ENCODE results near the gene SLC12A7. TPM values are rescaled to one million over a fixed set of nuclear protein-coding genes. Genes with fewer than 3 reads are reported as not detected.

The SLC12A7 gene
- total RNA-seq, 1 experiment from 2014 or later: 48.2 TPM

DNA sequence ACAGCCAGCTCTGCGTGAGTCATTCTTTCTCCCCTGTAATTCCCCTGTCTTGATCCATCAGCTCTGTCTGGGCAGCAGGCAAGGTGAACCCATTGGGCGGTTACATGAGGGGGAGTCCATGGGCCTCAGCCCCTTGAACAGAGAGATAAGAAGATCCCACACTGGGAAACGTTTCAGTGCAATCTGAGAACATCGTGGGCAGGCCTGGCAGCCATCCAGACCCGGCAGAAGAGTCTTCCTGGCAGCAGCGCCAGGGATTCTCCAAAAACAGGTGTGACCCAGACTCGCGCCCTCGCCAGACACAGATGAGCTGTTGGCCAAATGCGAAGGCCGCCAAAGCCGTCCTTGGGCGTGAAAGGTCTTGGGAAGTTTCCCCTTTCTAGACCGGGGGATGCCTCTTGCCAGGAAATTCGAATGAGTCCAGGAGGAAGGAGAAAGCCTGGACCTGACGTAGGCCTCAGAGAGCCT lies 6.4 kb upstream of the SLC12A7 start:
- intact Hi-C loops (cut with micrococcal nuclease): no loop called here
- ChIA-PET CTCF (interaction anchor here (0.7 kb wide), 1 partner anchor 69 kb away, joined by 3 read pairs; no protein-coding TSS in a partner anchor), POLR2A (ENCODE audit: unreplicated experiment) (no interaction called here)
- DNase-seq (peak; percentile 49), ATAC-seq (peak; percentile 68)
- H3K4me1 ChIP-seq (ENCODE audit: insufficient read depth, low read length): peaks cover 28% of the 10 kb centered on the region
- no peaks in the 10 kb centered on the region for H3K9me3 ChIP-seq (ENCODE audit: low read length)
- H3K27ac ChIP-seq (ENCODE audit: low read length): peak overlapping the region; percentile 31
- H3K9me2 ChIP-seq (replicated peaks; ENCODE audit: low read length): no peaks in the 10 kb centered on the region
- H3K9ac ChIP-seq (ENCODE audit: low read length): no peak overlapping the region
- no peaks in the 10 kb centered on the region for H3K27me3 ChIP-seq (ENCODE audit: low read length)
- no TSS peak for BruUV-seq (replicated peaks)
- H3K4me3 ChIP-seq (ENCODE audit: low read length): no peak overlapping the region
- H3K36me3 ChIP-seq (ENCODE audit: low read depth, low read length): no peaks in the 10 kb centered on the region
- H3K79me2 ChIP-seq (ENCODE audit: low read length): no peaks in the 10 kb centered on the region
- TF ChIP-seq EZH2 (IDR thresholded peaks at IDR 0.05; ENCODE audit: low read length, unreplicated experiment): no peak
- no peak for TF ChIP-seq EZH2phosphoT487 (IDR thresholded peaks at IDR 0.05; ENCODE audit: borderline replicate concordance, low read length)
- TF ChIP-seq, protein P1, sequence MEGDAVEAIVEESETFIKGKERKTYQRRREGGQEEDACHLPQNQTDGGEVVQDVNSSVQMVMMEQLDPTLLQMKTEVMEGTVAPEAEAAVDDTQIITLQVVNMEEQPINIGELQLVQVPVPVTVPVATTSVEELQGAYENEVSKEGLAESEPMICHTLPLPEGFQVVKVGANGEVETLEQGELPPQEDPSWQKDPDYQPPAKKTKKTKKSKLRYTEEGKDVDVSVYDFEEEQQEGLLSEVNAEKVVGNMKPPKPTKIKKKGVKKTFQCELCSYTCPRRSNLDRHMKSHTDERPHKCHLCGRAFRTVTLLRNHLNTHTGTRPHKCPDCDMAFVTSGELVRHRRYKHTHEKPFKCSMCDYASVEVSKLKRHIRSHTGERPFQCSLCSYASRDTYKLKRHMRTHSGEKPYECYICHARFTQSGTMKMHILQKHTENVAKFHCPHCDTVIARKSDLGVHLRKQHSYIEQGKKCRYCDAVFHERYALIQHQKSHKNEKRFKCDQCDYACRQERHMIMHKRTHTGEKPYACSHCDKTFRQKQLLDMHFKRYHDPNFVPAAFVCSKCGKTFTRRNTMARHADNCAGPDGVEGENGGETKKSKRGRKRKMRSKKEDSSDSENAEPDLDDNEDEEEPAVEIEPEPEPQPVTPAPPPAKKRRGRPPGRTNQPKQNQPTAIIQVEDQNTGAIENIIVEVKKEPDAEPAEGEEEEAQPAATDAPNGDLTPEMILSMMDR (conservative IDR thresholded peaks at IDR 0.05; ENCODE audit: low read depth, low read length): no peak
- H4K20me1 ChIP-seq (ENCODE audit: low read length): no peaks in the 10 kb centered on the region
- H2AFZ ChIP-seq (ENCODE audit: low read length): no peak overlapping the region
- peak overlapping the region; percentile 27; the same call in 1 of the 2 replicates for H3K4me2 ChIP-seq (ENCODE audit: low read length)
- no peaks in the 10 kb centered on the region for H3F3A ChIP-seq (ENCODE audit: low read length, unreplicated experiment)

DNA sequence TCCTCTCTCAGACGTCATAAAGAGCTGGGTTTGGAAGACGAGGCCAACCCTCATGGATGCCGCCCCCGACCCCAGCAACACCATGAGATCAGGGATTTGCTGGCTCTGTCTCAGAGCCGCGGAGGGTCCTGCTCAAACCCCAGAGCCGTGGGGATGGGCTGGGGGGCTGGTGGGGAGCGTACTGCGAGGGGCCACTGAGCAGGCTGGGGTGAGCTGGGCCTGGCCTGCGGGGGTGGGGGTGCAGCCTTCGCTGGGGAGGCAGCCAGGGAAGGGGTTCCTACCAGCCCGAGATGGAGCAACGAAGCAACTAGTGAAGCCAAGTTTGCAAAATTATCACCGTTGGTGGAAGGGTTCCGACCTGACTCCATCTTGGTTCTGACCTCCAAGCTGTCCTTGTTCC lies 5.1 kb upstream of the SLC12A7 start:
- TF ChIP-seq, protein P1 (conservative IDR thresholded peaks at IDR 0.05; ENCODE audit: low read depth, low read length): no peak
- TF ChIP-seq EZH2phosphoT487 (IDR thresholded peaks at IDR 0.05; ENCODE audit: borderline replicate concordance, low read length) (no peak), EZH2 (IDR thresholded peaks at IDR 0.05; ENCODE audit: low read length, unreplicated experiment) (no peak)
- Histone ChIP-seq H3K79me2 (ENCODE audit: low read length) (no peaks in the 10 kb centered on the region), H3K4me2 (ENCODE audit: low read length) (no peak overlapping the region), H3K4me3 (ENCODE audit: low read length) (no peak overlapping the region), H3K36me3 (ENCODE audit: low read depth, low read length) (no peaks in the 10 kb centered on the region), H3K9ac (ENCODE audit: low read length) (no peak overlapping the region), H3K27me3 (ENCODE audit: low read length) (no peaks in the 10 kb centered on the region), H3K27ac (ENCODE audit: low read length) (peak overlapping the region; percentile 31; the same call in 1 of the 2 replicates), H3F3A (ENCODE audit: low read length, unreplicated experiment) (no peaks in the 10 kb centered on the region), H3K9me3 (ENCODE audit: low read length) (no peaks in the 10 kb centered on the region), H3K9me2 (replicated peaks; ENCODE audit: low read length) (no peaks in the 10 kb centered on the region), H4K20me1 (ENCODE audit: low read length) (no peaks in the 10 kb centered on the region), H2AFZ (ENCODE audit: low read length) (no peak overlapping the region), H3K4me1 (ENCODE audit: insufficient read depth, low read length) (peaks cover 35% of the 10 kb centered on the region)
- ChIA-PET CTCF (no interaction called here), POLR2A (ENCODE audit: unreplicated experiment) (no interaction called here)
- BruUV-seq (replicated peaks): no TSS peak
- DNase-seq: no peak
- intact Hi-C loops (cut with micrococcal nuclease): no loop called here
- no peak for ATAC-seq

DNA sequence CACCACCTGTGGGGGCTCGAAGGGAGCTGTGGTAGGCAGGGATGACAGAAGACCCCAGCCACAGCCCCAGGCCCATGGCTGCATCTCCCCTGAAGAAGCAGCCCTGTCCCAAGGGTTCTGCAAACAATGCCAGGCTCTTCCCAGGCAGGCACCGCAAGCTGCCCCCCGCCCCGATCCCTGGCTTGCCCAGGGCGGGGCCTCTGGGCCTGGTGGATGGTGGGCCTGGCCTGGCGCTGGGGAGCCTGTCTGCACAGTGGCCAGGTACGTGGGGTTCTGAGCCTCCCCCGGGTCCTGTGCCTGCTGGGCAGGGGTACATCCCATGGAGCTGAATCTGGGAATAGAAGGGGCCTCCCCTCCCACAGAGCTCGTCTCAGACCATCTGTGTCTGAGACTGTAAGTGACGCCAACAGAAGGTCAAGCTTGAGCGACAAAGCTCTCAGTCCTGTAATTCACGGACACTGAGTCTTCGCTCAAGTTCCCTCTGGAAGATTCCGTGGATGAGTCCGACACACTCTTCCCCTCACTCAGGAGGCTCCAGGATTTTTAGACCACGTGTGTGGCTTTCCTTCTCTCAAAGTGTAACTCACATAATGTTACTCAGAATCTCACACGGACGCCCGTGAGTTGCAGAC lies 4.4 kb upstream of the SLC12A7 start:
- H3F3A ChIP-seq (ENCODE audit: low read length, unreplicated experiment): no peaks in the 10 kb centered on the region
- H3K4me1 ChIP-seq (ENCODE audit: insufficient read depth, low read length): peaks cover 35% of the 10 kb centered on the region
- ChIA-PET POLR2A (ENCODE audit: unreplicated experiment) (no interaction called here), CTCF (no interaction called here)
- H3K9me2 ChIP-seq (replicated peaks; ENCODE audit: low read length): no peaks in the 10 kb centered on the region
- DNase-seq (no peak), ATAC-seq (no peak)
- no peak overlapping the region for H3K9ac ChIP-seq (ENCODE audit: low read length)
- no peak overlapping the region for H3K4me3 ChIP-seq (ENCODE audit: low read length)
- no peaks in the 10 kb centered on the region for H3K36me3 ChIP-seq (ENCODE audit: low read depth, low read length)
- no peak for TF ChIP-seq EZH2 (IDR thresholded peaks at IDR 0.05; ENCODE audit: low read length, unreplicated experiment)
- peaks cover 6% of the 10 kb centered on the region for H3K79me2 ChIP-seq (ENCODE audit: low read length)
- H4K20me1 ChIP-seq (ENCODE audit: low read length): no peaks in the 10 kb centered on the region
- no peak overlapping the region for H3K4me2 ChIP-seq (ENCODE audit: low read length)
- H3K9me3 ChIP-seq (ENCODE audit: low read length): no peaks in the 10 kb centered on the region
- H2AFZ ChIP-seq (ENCODE audit: low read length): no peak overlapping the region
- no peak overlapping the region for H3K27ac ChIP-seq (ENCODE audit: low read length)
- intact Hi-C loops (cut with micrococcal nuclease): no loop called here
- no peaks in the 10 kb centered on the region for H3K27me3 ChIP-seq (ENCODE audit: low read length)
- BruUV-seq (replicated peaks): no TSS peak

Measured in PC-3 (cell line).